Liver (tissue), 9 donors: Measurements from ENCODE around the gene OSTC. TPM values are rescaled to one million over a fixed set of nuclear protein-coding genes. Genes with fewer than 3 reads are reported as not detected.

Experiments used
- DNase-seq: peaks from one replicate; pipeline ENCODE4 v3.0.0-alpha.2; 2017; ENCODE audit warnings: low spot score
- H3K27ac ChIP-seq, 2 donors: one replicate each; pipeline ENCODE4 v1.7.0; 2013; ENCODE audit warnings: inconsistent platforms in 2 of 2, low read length in 2 of 2, control low read depth in 1 of 2, low read depth in 1 of 2, mild to moderate bottlenecking in 1 of 2
- H3K27me3 ChIP-seq, 4 donors: one replicate each; pipeline versions ENCODE4 v1.6.1 to v1.7.0; 2013; ENCODE audit warnings: low read length in 3 of 4, inconsistent platforms in 1 of 4, mild to moderate bottlenecking in 1 of 4, moderate library complexity in 1 of 4; ENCODE audit not compliant: control insufficient read depth in 4 of 4, insufficient read depth in 4 of 4
- H3K36me3 ChIP-seq, 4 donors: one replicate each; pipeline versions ENCODE4 v1.6.1 to v1.7.0; 2013; ENCODE audit warnings: low read length in 3 of 4, mild to moderate bottlenecking in 3 of 4, low read depth in 1 of 4, moderate library complexity in 1 of 4; ENCODE audit not compliant: control insufficient read depth in 4 of 4, insufficient read depth in 3 of 4
- H3K4me1 ChIP-seq, 4 donors: one replicate each; pipeline versions ENCODE4 v1.6.1 to v1.7.0; 2013; ENCODE audit warnings: low read length in 3 of 4, mild to moderate bottlenecking in 3 of 4, moderate library complexity in 1 of 4; ENCODE audit not compliant: control insufficient read depth in 4 of 4, insufficient read depth in 4 of 4
- H3K4me3 ChIP-seq, 3 donors: one replicate each; pipeline versions ENCODE4 v1.6.1 to v1.7.0; 2013; ENCODE audit warnings: low read length in 3 of 3, control low read depth in 1 of 3, low read depth in 1 of 3, mild to moderate bottlenecking in 1 of 3
- H3K9ac ChIP-seq, 2 donors: one replicate each; pipeline ENCODE4 v1.7.0; 2013; ENCODE audit warnings: low read length in 2 of 2, mild to moderate bottlenecking in 2 of 2, moderate library complexity in 2 of 2, control low read depth in 1 of 2, low read depth in 1 of 2
- H3K9me3 ChIP-seq, 4 donors: one replicate each; pipeline versions ENCODE4 v1.6.1 to v1.7.0; 2013; ENCODE audit warnings: low read length in 3 of 4; ENCODE audit not compliant: control insufficient read depth in 4 of 4
- ATF3 ChIP-seq: IDR thresholded peaks from 2 replicates; pipeline ENCODE4 v1.6.1; 2016; ENCODE audit warnings: antibody characterized with exemption
- CTCF ChIP-seq: fragments of 150-350 bp; IDR thresholded peaks from 2 replicates; pipeline ENCODE4 v1.5.1; 2017; ENCODE audit warnings: improper control_type of control experiment, low read depth, low read length; ENCODE audit not compliant: missing input control
- EGR1 ChIP-seq, 2 donors: IDR thresholded peaks; 2 replicates each; pipeline ENCODE4 v1.6.1; 2016 to 2018; ENCODE audit warnings: antibody characterized with exemption in 2 of 2, low read depth in 2 of 2
- FOXA1 ChIP-seq: IDR thresholded peaks from 2 replicates; pipeline ENCODE4 v1.6.1; 2016; ENCODE audit warnings: antibody characterized with exemption
- FOXA2 ChIP-seq: IDR thresholded peaks from 2 replicates; pipeline ENCODE4 v1.6.1; 2016; ENCODE audit warnings: antibody characterized with exemption
- GABPA ChIP-seq, 2 donors: IDR thresholded peaks in 1 of 2; conservative IDR thresholded peaks in 1 of 2; 2 replicates each; pipeline ENCODE4 v1.6.1; 2016; ENCODE audit warnings: antibody characterized with exemption in 2 of 2, mild to moderate bottlenecking in 1 of 2, moderate library complexity in 1 of 2
- HNF4A ChIP-seq, 2 donors: conservative IDR thresholded peaks; 2 replicates each; pipeline ENCODE4 v1.6.1; 2016; ENCODE audit warnings: antibody characterized with exemption in 2 of 2, mild to moderate bottlenecking in 2 of 2
- HNF4G ChIP-seq: IDR thresholded peaks from 2 replicates; pipeline ENCODE4 v1.6.1; 2016; ENCODE audit warnings: antibody characterized with exemption
- JUND ChIP-seq, 2 donors: IDR thresholded peaks; 2 replicates each; pipeline ENCODE4 v1.6.1; 2016; ENCODE audit warnings: antibody characterized with exemption in 2 of 2
- NR2F2 ChIP-seq: IDR thresholded peaks from 2 replicates; pipeline ENCODE4 v1.6.1; 2016; ENCODE audit warnings: antibody characterized with exemption
- RAD21 ChIP-seq, 2 donors: IDR thresholded peaks; 2 replicates each; pipeline ENCODE4 v1.6.1; 2016; ENCODE audit warnings: antibody characterized with exemption in 2 of 2, mild to moderate bottlenecking in 2 of 2
- RXRA ChIP-seq, 2 donors: IDR thresholded peaks; 2 replicates each; pipeline ENCODE4 v1.6.1; 2017 to 2018; ENCODE audit warnings: antibody characterized with exemption in 2 of 2, mild to moderate bottlenecking in 1 of 2
- SP1 ChIP-seq: IDR thresholded peaks from 2 replicates; pipeline ENCODE4 v1.6.1; 2018; ENCODE audit warnings: antibody characterized with exemption, mild to moderate bottlenecking
- TAF1 ChIP-seq: conservative IDR thresholded peaks from 2 replicates; pipeline ENCODE4 v1.6.1; 2016; ENCODE audit warnings: antibody characterized with exemption, mild to moderate bottlenecking
- YY1 ChIP-seq: IDR thresholded peaks from 2 replicates; pipeline ENCODE4 v1.6.1; 2016; ENCODE audit warnings: antibody characterized with exemption, mild to moderate bottlenecking
- WGBS: extraction: QIAGEN DNeasy Blood & Tissue Kit; methylation state at CpG from one replicate; pipeline ENCODE4 v1.1.7; 2013; 5-methylcytosine and 5-hydroxymethylcytosine counted together
- polyA plus RNA-seq, 2 donors: library from polyadenylated mRNA; stranded (reverse) in 1 of 2; unstranded in 1 of 2; fragments of 200-250 nt in 1 of 2; fragments of >200 nt in 1 of 2; fragmentation: Nextera tagmentation in 1 of 2; extraction: Ambion mirVana in 1 of 2; gene quantifications; one replicate each; pipeline versions ENCODE4 v1.2.1 to v1.2.3, GENCODE V29; 2013 to 2015
- total RNA-seq, 2 donors: library from RNA; depleted of rRNA; stranded (reverse); fragments of >200 nt; gene quantifications; one replicate each; pipeline ENCODE4 v1.2.3, GENCODE V29; 2014
- TF ChIP-seq, protein P1 (sequence below): IDR thresholded peaks from 2 replicates; pipeline ENCODE4 v1.6.1; 2016; ENCODE audit warnings: antibody characterized with exemption, mild to moderate bottlenecking
- TF ChIP-seq, protein P2 (sequence below): IDR thresholded peaks from 2 replicates; pipeline ENCODE4 v1.6.1; 2016; ENCODE audit warnings: antibody characterized with exemption
- TF ChIP-seq, protein P3 (sequence below): IDR thresholded peaks from 2 replicates; pipeline ENCODE4 v1.6.1; 2016; ENCODE audit warnings: antibody characterized with exemption
- donor health status: healthy.
- donor health status: healthy.
- donor health status: healthy.
- donor health status: healthy.
- donor health status: healthy.

Gene OSTC
- total and polyA plus RNA-seq, 4 donors = 113 to 148 (median 143) TPM

DNA sequence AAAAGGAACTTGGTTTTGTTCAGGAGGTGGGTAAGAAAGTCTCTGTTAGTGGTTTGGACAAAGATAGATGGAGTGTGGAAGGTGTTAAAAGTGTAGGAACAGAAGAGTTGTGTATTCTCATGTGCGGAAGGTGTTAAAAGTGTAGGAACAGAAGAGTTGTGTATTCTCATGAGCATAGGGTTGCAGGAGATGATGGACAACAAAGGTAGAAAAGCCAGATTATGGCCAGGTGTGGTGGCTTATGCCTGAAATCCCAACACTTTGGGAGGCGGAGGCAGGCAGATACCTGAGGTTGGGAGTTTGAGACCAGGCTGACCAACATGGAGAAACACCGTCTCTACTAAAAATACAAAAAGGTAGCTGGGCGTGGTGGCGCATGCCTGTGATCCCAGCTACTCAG is 27.6 kb upstream of the OSTC start:
- H3K9ac ChIP-seq = no peak overlapping the region
- WGBS = 96% methylated on average over 5 of the region's 5 CpGs
- H3K4me1 ChIP-seq = peaks cover 1 to 18% (median 10%) of the 10 kb centered on the region in 4 donors
- no peak for DNase-seq
- no peak overlapping the region for H3K4me3 ChIP-seq
- H3K27me3 ChIP-seq = no peaks in the 10 kb centered on the region
- no peak overlapping the region for H3K27ac ChIP-seq
- H3K36me3 ChIP-seq = peaks cover 12 to 54% (median 41%) of the 10 kb centered on the region in 4 donors
- TF ChIP-seq, protein P1, sequence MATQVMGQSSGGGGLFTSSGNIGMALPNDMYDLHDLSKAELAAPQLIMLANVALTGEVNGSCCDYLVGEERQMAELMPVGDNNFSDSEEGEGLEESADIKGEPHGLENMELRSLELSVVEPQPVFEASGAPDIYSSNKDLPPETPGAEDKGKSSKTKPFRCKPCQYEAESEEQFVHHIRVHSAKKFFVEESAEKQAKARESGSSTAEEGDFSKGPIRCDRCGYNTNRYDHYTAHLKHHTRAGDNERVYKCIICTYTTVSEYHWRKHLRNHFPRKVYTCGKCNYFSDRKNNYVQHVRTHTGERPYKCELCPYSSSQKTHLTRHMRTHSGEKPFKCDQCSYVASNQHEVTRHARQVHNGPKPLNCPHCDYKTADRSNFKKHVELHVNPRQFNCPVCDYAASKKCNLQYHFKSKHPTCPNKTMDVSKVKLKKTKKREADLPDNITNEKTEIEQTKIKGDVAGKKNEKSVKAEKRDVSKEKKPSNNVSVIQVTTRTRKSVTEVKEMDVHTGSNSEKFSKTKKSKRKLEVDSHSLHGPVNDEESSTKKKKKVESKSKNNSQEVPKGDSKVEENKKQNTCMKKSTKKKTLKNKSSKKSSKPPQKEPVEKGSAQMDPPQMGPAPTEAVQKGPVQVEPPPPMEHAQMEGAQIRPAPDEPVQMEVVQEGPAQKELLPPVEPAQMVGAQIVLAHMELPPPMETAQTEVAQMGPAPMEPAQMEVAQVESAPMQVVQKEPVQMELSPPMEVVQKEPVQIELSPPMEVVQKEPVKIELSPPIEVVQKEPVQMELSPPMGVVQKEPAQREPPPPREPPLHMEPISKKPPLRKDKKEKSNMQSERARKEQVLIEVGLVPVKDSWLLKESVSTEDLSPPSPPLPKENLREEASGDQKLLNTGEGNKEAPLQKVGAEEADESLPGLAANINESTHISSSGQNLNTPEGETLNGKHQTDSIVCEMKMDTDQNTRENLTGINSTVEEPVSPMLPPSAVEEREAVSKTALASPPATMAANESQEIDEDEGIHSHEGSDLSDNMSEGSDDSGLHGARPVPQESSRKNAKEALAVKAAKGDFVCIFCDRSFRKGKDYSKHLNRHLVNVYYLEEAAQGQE = no peak
- H3K9me3 ChIP-seq = no peaks in the 10 kb centered on the region

DNA sequence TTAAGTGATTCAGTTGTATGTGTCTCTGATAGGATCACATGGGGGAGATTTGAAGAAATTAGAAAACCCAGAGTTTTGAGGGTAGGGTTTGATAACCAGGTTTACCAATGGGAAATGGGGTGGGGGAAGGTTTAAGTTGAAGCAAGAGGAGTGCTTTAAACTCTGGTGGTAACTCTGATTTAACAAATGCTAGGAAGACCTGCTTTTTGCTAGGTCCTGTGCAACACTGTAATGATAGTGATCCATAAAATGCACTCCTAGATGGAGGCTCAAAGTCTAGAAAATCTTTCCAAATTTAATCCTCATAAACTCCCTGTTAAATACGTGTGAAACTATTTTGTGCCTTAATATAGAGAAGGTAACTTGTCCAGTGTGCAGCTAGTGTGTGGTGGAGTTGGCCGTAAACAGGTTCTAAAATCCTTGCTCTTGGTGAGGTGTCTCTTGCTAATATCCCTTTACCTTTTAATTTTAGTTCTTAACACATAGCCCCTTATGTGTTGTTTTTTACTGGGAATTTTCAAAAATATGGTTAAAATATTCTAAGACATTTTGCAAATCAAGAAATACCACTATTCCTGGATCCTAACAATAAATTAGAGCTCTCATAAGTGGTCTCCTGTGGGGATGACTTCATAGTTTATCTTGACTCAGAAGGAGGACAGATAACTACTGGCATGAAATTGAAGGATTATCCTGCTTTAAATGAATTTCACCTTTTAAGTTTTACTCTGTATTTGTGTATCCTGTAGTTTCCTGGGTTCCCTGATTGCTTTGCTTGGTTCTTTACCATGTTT is 25.9 kb upstream of the OSTC start:
- DNase-seq = no peak
- H3K9ac ChIP-seq = no peak overlapping the region
- peaks cover 16 to 67% (median 51%) of the 10 kb centered on the region in 4 donors for H3K36me3 ChIP-seq
- no peak for TF ChIP-seq EGR1 (IDR thresholded peaks at IDR 0.05; ENCODE audit: low read depth in 2 of 2)
- TF ChIP-seq GABPA (IDR thresholded peaks at IDR 0.05 in 1 of 2, conservative IDR thresholded peaks at IDR 0.05 in 1 of 2) = no peak
- TF ChIP-seq YY1 = no peak
- TF ChIP-seq JUND (IDR thresholded peaks at IDR 0.05) = no peak
- TF ChIP-seq SP1 = no peak
- TF ChIP-seq CTCF = no peak
- no peak for TF ChIP-seq TAF1
- TF ChIP-seq, protein P2, sequence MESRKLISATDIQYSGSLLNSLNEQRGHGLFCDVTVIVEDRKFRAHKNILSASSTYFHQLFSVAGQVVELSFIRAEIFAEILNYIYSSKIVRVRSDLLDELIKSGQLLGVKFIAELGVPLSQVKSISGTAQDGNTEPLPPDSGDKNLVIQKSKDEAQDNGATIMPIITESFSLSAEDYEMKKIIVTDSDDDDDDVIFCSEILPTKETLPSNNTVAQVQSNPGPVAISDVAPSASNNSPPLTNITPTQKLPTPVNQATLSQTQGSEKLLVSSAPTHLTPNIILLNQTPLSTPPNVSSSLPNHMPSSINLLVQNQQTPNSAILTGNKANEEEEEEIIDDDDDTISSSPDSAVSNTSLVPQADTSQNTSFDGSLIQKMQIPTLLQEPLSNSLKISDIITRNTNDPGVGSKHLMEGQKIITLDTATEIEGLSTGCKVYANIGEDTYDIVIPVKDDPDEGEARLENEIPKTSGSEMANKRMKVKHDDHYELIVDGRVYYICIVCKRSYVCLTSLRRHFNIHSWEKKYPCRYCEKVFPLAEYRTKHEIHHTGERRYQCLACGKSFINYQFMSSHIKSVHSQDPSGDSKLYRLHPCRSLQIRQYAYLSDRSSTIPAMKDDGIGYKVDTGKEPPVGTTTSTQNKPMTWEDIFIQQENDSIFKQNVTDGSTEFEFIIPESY = no peak
- no peak for TF ChIP-seq NR2F2
- no peak for TF ChIP-seq HNF4G
- TF ChIP-seq FOXA1 = no peak
- no peak for TF ChIP-seq RXRA (IDR thresholded peaks at IDR 0.05)
- no peak for TF ChIP-seq FOXA2
- TF ChIP-seq, protein P3, sequence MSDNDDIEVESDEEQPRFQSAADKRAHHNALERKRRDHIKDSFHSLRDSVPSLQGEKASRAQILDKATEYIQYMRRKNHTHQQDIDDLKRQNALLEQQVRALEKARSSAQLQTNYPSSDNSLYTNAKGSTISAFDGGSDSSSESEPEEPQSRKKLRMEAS = no peak
- no peak for TF ChIP-seq RAD21 (IDR thresholded peaks at IDR 0.05)
- no peak for TF ChIP-seq ATF3
- no peak for TF ChIP-seq HNF4A (conservative IDR thresholded peaks at IDR 0.05)
- TF ChIP-seq, protein P1 = no peak
- H3K27me3 ChIP-seq = no peaks in the 10 kb centered on the region
- peaks cover 1 to 18% (median 10%) of the 10 kb centered on the region in 4 donors for H3K4me1 ChIP-seq
- H3K4me3 ChIP-seq = no peak overlapping the region
- H3K27ac ChIP-seq = no peak overlapping the region
- no peaks in the 10 kb centered on the region for H3K9me3 ChIP-seq
- 77% methylated on average over 2 of the region's 2 CpGs for WGBS
